Uterus (tissue), 4 donors: ENCODE results near the gene ZNF3. TPM values are rescaled to one million over a fixed set of nuclear protein-coding genes. Genes with fewer than 3 reads are reported as not detected.

Experiments used
- DNase-seq, 2 donors: peaks; one replicate each; pipeline ENCODE4 v3.0.0-alpha.2; 2019 to 2020
- H3K27ac ChIP-seq, 2 donors: fragments of 200-600 bp; sonication (generic); 1 replicate in 1 of 2; 2 replicates in 1 of 2; pipeline ENCODE4 v1.5.1; 2016 to 2018
- H3K27me3 ChIP-seq, 2 donors: fragments of 200-600 bp; sonication (generic); one replicate each; pipeline ENCODE4 v1.5.1; 2018 to 2019; ENCODE audit warnings: control low read depth in 1 of 2
- H3K36me3 ChIP-seq, 2 donors: fragments of 200-600 bp; sonication (generic); one replicate each; pipeline ENCODE4 v1.5.1; 2019; ENCODE audit warnings: control low read depth in 1 of 2
- H3K4me1 ChIP-seq, 2 donors: fragments of 200-600 bp; sonication (generic); one replicate each; pipeline ENCODE4 v1.5.1; 2018 to 2019; ENCODE audit warnings: control low read depth in 1 of 2
- H3K4me3 ChIP-seq, 2 donors: fragments of 200-600 bp; sonication (generic); 1 replicate in 1 of 2; 2 replicates in 1 of 2; pipeline ENCODE4 v1.5.1; 2018 to 2019; ENCODE audit warnings: mild to moderate bottlenecking in 1 of 2
- H3K9me3 ChIP-seq, 2 donors: fragments of 200-600 bp; sonication (generic); one replicate each; pipeline ENCODE4 v1.5.1; 2019; ENCODE audit warnings: control low read depth in 1 of 2
- POLR2A ChIP-seq, 2 donors: fragments of 450-650 bp; IDR thresholded peaks; one replicate each; pipeline ENCODE4 v1.6.1; 2016; ENCODE audit warnings: antibody characterized with exemption in 2 of 2, mild to moderate bottlenecking in 1 of 2, moderate library complexity in 1 of 2
- intact Hi-C: fragments of 100-400 bp; cut with DNase I; formaldehyde crosslinking; loops from one replicate; pipeline ENCODE4 v1.15.1; 2023; ENCODE audit warnings: low total_unique reads
- total RNA-seq, 4 donors: library from RNA; depleted of rRNA in 3 of 4; stranded (reverse); fragments of >200 nt in 3 of 4; gene quantifications; one replicate each; pipeline versions ENCODE4 v1.1.0 to v1.2.4, GENCODE V29; 2014 to 2023
- TF ChIP-seq, protein P1 (sequence below), 4 experiments: fragments of 200-600 bp in 2 of 4; fragments of 450-650 bp in 2 of 4; sonication (generic) in 2 of 4; IDR thresholded peaks; one replicate each; pipeline ENCODE4 v1.5.1; 2016 to 2019; ENCODE audit warnings: antibody characterized with exemption in 4 of 4, mild to moderate bottlenecking in 2 of 4, moderate library complexity in 1 of 4
- donor health status: DM: yes; HTN: yes; CAD: no.

Gene ZNF3
- total RNA-seq, 4 donors from 2014 or later, result 10.9 to 69.4 (median 50.3) TPM

DNA sequence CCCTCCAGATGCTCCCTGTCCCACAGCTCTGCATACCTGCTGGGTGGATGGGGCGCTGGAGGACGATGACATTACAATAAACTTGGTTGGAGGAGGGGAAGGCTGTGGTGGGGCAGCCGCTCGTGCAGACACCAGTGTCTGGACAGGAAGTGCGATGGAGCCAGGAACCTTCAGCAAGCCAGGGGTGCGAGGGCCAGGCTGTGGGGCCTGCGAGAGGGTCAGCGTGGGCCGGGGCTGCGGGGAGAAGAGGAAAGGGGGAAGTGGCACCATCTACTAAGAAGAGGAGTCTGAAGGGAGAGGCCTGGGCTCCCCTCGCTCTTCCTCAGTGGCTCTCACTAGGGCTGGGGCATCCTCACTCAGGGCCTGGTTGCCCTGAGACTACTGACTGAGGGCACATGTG lies 26.4 kb upstream of the ZNF3 start:
- no peaks in the 10 kb centered on the region for H3K27me3 ChIP-seq
- no peak overlapping the region for H3K27ac ChIP-seq
- intact Hi-C loops, result no loop called here
- H3K4me1 ChIP-seq, result no peaks in the 10 kb centered on the region
- TF ChIP-seq, protein P1, sequence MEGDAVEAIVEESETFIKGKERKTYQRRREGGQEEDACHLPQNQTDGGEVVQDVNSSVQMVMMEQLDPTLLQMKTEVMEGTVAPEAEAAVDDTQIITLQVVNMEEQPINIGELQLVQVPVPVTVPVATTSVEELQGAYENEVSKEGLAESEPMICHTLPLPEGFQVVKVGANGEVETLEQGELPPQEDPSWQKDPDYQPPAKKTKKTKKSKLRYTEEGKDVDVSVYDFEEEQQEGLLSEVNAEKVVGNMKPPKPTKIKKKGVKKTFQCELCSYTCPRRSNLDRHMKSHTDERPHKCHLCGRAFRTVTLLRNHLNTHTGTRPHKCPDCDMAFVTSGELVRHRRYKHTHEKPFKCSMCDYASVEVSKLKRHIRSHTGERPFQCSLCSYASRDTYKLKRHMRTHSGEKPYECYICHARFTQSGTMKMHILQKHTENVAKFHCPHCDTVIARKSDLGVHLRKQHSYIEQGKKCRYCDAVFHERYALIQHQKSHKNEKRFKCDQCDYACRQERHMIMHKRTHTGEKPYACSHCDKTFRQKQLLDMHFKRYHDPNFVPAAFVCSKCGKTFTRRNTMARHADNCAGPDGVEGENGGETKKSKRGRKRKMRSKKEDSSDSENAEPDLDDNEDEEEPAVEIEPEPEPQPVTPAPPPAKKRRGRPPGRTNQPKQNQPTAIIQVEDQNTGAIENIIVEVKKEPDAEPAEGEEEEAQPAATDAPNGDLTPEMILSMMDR (IDR thresholded peaks at IDR 0.05), result no peak
- no peak for TF ChIP-seq POLR2A (IDR thresholded peaks at IDR 0.05)
- H3K9me3 ChIP-seq, result no peaks in the 10 kb centered on the region
- DNase-seq, result no peak
- H3K36me3 ChIP-seq, result no peaks in the 10 kb centered on the region
- no peak overlapping the region for H3K4me3 ChIP-seq

GRCh38 chr7:100107125-100107737 lies 25.7 kb upstream of the ZNF3 start:
- no peaks in the 10 kb centered on the region for H3K9me3 ChIP-seq

DNA sequence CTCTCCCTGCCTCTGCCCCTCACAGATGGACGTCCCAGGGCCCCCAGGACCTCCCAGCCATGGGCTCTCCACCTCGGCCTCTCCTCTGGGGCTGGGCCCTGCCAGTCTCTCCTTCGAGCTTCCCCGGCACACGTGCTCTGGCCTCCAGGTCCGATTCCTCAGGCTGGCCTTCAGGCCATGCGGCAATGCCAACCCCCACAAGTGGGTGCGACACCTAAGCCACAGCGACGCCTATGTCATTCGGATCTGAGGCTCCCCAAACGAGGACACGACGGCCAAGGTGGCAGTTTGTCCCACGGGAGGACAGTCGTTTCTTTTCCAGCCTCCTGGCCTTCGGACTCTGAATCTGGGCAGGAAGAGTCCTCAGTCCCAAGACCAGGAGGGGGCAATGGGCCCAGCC lies 25.1 kb upstream of the ZNF3 start:
- no peak for TF ChIP-seq POLR2A (IDR thresholded peaks at IDR 0.05)
- TF ChIP-seq, protein P1 (IDR thresholded peaks at IDR 0.05), result no peak
- H3K36me3 ChIP-seq, result no peaks in the 10 kb centered on the region
- H3K4me3 ChIP-seq, result no peak overlapping the region
- DNase-seq, result no peak
- H3K27me3 ChIP-seq, result no peaks in the 10 kb centered on the region
- intact Hi-C loops, result no loop called here
- H3K9me3 ChIP-seq, result no peaks in the 10 kb centered on the region
- no peak overlapping the region for H3K27ac ChIP-seq
- H3K4me1 ChIP-seq, result peaks cover 0 to 5% of the 10 kb centered on the region in 2 donors

More at GRCh38 chr7:100107125-100107737, 25.7 kb upstream of the ZNF3 start:
- H3K27ac ChIP-seq, result no peak overlapping the region
- TF ChIP-seq POLR2A (IDR thresholded peaks at IDR 0.05), result no peak
- TF ChIP-seq, protein P1 (IDR thresholded peaks at IDR 0.05), result no peak
- no peaks in the 10 kb centered on the region for H3K27me3 ChIP-seq
- intact Hi-C loops, result no loop called here
- no peak for DNase-seq
- H3K4me1 ChIP-seq, result peaks cover 0 to 4% of the 10 kb centered on the region in 2 donors
- H3K4me3 ChIP-seq, result no peak overlapping the region
- no peaks in the 10 kb centered on the region for H3K36me3 ChIP-seq

DNA sequence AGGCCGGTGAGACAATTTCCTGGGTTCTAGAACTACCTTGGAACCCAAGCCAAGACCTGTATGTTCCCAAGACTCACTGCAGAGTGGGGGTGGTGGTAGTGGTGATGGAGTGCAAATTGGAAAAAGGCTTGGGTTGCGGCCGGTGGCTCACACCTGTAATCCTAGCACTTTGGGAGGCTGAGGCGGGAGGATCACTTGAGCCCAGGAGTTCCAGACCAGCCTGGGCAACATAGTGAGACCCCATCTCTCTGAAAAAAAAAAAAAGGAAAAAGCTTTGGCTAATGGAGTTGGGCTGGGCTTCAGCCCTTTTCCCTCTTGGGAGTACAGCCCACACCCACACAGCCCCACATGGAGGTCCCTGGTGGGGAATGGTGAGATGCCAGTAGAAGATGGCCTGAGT lies 24.0 kb upstream of the ZNF3 start:
- Histone ChIP-seq H3K9me3 (no peaks in the 10 kb centered on the region), H3K27ac (no peak overlapping the region), H3K27me3 (no peaks in the 10 kb centered on the region), H3K36me3 (no peaks in the 10 kb centered on the region), H3K4me3 (no peak overlapping the region), H3K4me1 (peaks cover 0 to 5% of the 10 kb centered on the region in 2 donors)
- DNase-seq, result no peak
- intact Hi-C loops, result no loop called here
- TF ChIP-seq POLR2A (IDR thresholded peaks at IDR 0.05), result no peak
- TF ChIP-seq, protein P1 (IDR thresholded peaks at IDR 0.05), result no peak

- no peak overlapping the region for H3K4me3 ChIP-seq
- intact Hi-C loops, result no loop called here
- TF ChIP-seq, protein P1 (IDR thresholded peaks at IDR 0.05), result no peak
- no peak for TF ChIP-seq POLR2A (IDR thresholded peaks at IDR 0.05)
- peaks cover 0 to 17% of the 10 kb centered on the region in 2 donors for H3K4me1 ChIP-seq
- H3K36me3 ChIP-seq, result no peaks in the 10 kb centered on the region
- no peak for DNase-seq
- H3K9me3 ChIP-seq, result no peaks in the 10 kb centered on the region
- no peaks in the 10 kb centered on the region for H3K27me3 ChIP-seq
- H3K27ac ChIP-seq, result no peak overlapping the region
These were observed 21.7 kb upstream of the ZNF3 start for GRCh38 chr7:100102950-100103840.
